ENCODE results near the gene BBS12. TPM values are rescaled to one million over a fixed set of nuclear protein-coding genes. Genes with fewer than 3 reads are reported as not detected.

Gene BBS12
- total RNA-seq, 2 donors from 2014 or later, result 3.0 to 4.4 TPM

DNA sequence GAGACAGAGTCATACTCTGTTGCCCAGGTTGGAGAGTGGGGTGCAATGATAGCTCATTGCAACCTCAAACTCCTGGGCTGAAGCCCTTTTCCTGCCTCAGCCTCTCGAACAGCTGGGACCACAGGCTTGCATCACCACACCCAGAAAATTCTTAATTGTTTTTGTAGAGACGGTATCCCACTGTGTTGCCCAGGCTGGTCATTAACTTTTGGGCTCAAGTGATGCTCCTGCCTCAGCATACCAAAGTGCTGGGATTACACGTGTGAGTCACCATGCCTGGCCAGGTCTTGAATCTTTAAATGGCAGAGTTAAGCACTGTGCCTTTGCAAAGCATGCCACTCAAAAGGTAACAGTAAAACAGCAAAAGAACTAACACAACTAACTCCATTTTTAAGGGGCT lies 28.6 kb upstream of the BBS12 start:
- no peak for DNase-seq
- ATAC-seq (replicated peaks in 1 of 2), result no peak
- Mint-ChIP-seq H3K27me3 (ENCODE audit: low read depth) (no peaks in the 10 kb centered on the region), H3K9me3 (peaks cover 2 to 3% of the 10 kb centered on the region in 2 donors), H3K27ac (no peak overlapping the region), H3K36me3 (ENCODE audit: insufficient read depth in 2 of 2) (peaks cover 18 to 20% of the 10 kb centered on the region in 2 donors), H3K4me1 (ENCODE audit: low read depth) (peaks cover 71% of the 10 kb centered on the region), H3K4me3 (peak overlapping the region in 1 of 2 donors; percentile 65)

DNA sequence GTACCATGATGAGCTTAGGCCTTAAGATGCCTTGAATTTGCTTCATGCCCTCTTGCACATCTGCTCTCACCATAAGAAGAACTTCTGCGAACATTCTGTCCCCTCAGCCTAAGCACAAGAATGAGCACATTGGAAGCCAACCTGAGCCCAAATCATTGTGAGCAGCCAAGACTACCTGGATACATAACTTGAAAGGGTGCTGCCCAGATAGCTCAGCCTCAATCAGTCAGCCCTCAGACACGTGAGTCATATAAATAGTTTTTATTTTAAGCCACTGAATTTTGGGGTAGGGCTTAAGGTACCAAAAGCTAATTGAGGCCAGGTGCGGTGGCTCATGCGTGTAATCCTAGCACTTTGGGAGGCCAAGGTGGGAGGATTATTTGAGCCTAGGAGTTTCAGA lies 27.5 kb upstream of the BBS12 start:
- Mint-ChIP-seq H3K27ac (peak overlapping the region; percentile 92), H3K27me3 (ENCODE audit: low read depth) (no peaks in the 10 kb centered on the region), H3K9me3 (peaks cover 2 to 3% of the 10 kb centered on the region in 2 donors), H3K36me3 (ENCODE audit: insufficient read depth in 2 of 2) (peaks cover 18% of the 10 kb centered on the region in 2 donors), H3K4me1 (ENCODE audit: low read depth) (peaks cover 75% of the 10 kb centered on the region), H3K4me3 (peak overlapping the region; percentile 39 to 65)
- peak in 1 of 2 donors; percentile 28 for DNase-seq
- peak; percentile 54 to 57 for ATAC-seq (replicated peaks in 1 of 2)

DNA sequence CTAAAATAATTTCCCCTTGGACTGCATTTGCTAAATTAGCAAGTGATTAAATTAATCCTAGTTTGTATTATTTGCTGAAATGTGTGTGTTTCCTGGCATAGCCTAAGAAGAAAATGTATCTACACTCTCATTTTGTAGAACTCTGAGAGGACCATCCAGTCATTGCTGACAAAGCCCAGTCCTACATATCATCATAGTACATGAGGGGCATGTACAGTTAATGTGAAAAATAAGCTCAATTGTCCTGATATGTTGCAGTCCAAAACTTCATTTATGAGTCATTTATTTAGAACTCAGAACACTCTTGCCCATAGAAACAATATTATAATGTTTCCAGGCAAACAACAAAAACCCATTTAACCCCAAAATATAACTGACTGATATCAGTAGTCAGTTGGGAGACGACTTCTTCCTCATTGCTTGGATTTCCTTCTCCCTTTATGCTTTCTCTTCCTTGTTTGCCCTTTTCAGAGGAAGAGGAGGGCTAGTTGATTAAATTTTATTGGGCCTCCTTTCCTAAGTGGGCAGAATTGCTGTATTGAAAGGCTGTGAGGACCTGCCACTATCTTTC lies 26.9 kb upstream of the BBS12 start:
- H3K27ac Mint-ChIP-seq, result peak overlapping the region; percentile 92
- no peaks in the 10 kb centered on the region for H3K27me3 Mint-ChIP-seq (ENCODE audit: low read depth)
- peaks cover 75% of the 10 kb centered on the region for H3K4me1 Mint-ChIP-seq (ENCODE audit: low read depth)
- DNase-seq (no peak), ATAC-seq (replicated peaks in 1 of 2) (peak; percentile 61 to 65)
- peaks cover 2 to 3% of the 10 kb centered on the region in 2 donors for H3K9me3 Mint-ChIP-seq
- H3K36me3 Mint-ChIP-seq (ENCODE audit: insufficient read depth in 2 of 2), result peaks cover 16 to 18% of the 10 kb centered on the region in 2 donors
- peak overlapping the region; percentile 62 to 66 for H3K4me3 Mint-ChIP-seq

DNA sequence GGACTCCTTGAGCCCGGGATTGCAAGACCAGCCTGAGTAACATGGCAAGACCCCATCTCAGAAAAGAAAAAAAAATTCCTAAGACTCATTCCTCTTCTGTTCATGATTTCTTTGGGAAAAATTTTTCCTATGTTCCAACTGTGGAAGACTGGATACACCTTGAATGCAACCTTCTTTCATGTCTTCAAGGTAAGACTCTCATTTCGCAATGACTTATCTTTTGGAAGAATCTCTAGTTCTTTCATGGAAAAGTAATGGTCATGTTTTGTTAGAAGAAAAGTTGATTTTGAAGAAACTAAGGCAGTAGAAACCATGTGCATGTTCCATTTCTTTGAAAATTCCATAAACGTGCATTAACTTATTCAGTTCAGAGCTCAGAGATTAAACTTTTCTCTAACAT lies 26.0 kb upstream of the BBS12 start:
- ATAC-seq (replicated peaks in 1 of 2), result no peak
- peak overlapping the region; percentile 62 to 66 for H3K4me3 Mint-ChIP-seq
- H3K27me3 Mint-ChIP-seq (ENCODE audit: low read depth), result no peaks in the 10 kb centered on the region
- peaks cover 2 to 3% of the 10 kb centered on the region in 2 donors for H3K9me3 Mint-ChIP-seq
- H3K36me3 Mint-ChIP-seq (ENCODE audit: insufficient read depth in 2 of 2), result peaks cover 13 to 14% of the 10 kb centered on the region in 2 donors
- DNase-seq, result no peak
- peak overlapping the region; percentile 76 for H3K27ac Mint-ChIP-seq
- H3K4me1 Mint-ChIP-seq (ENCODE audit: low read depth), result peaks cover 75% of the 10 kb centered on the region

DNA sequence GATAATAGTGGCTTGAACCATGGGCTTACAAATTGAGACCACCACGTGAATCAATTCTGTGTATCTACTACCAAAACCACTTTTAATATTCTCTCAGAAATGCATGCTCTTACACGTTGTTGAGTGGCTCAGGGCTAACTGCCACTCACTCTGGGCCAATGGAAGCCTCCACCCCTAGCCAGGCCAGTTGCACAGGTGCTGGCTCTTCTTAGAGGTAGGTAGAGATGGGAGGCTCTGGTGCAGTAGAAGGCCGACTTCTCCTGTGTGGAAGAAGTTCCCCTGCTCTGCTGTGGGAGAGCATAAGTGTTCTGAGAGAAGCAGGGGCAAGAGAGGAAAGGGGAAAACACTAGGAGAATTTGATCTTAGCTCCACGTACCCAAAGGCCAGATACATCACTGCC lies 25.0 kb upstream of the BBS12 start:
- H3K4me1 Mint-ChIP-seq (ENCODE audit: low read depth), result peaks cover 75% of the 10 kb centered on the region
- no peak for DNase-seq
- peak overlapping the region; percentile 76 for H3K4me3 Mint-ChIP-seq
- no peaks in the 10 kb centered on the region for H3K27me3 Mint-ChIP-seq (ENCODE audit: low read depth)
- peaks cover 13 to 14% of the 10 kb centered on the region in 2 donors for H3K36me3 Mint-ChIP-seq (ENCODE audit: insufficient read depth in 2 of 2)
- peaks cover 2 to 3% of the 10 kb centered on the region in 2 donors for H3K9me3 Mint-ChIP-seq
- H3K27ac Mint-ChIP-seq, result peak overlapping the region; percentile 97
- no peak for ATAC-seq (replicated peaks in 1 of 2)

DNA sequence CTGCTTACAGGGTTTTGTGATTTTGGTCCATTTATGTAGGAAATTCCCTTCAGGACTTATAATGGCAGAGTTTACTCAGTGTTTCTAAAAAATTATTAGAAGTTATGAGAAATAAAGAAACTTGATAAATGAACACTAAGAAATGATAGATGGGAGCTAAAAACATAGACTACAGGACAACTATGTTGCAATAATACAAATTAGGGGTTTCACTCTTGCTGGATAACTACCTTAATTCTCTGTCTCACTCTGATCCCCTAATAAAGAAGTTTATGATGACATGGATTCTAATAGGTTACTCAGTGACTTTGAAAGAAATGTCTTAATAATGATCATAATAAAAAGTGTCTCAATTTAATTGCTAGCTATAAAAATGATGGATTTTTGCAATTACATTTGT lies 23.3 kb upstream of the BBS12 start:
- H3K27ac Mint-ChIP-seq, result peak overlapping the region; percentile 53
- ATAC-seq (replicated peaks in 1 of 2), result no peak
- H3K9me3 Mint-ChIP-seq, result peaks cover 2 to 4% of the 10 kb centered on the region in 2 donors
- no peaks in the 10 kb centered on the region for H3K27me3 Mint-ChIP-seq (ENCODE audit: low read depth)
- peaks cover 11 to 16% of the 10 kb centered on the region in 2 donors for H3K36me3 Mint-ChIP-seq (ENCODE audit: insufficient read depth in 2 of 2)
- peaks cover 84% of the 10 kb centered on the region for H3K4me1 Mint-ChIP-seq (ENCODE audit: low read depth)
- no peak for DNase-seq
- H3K4me3 Mint-ChIP-seq, result peak overlapping the region in 1 of 2 donors; percentile 86

DNA sequence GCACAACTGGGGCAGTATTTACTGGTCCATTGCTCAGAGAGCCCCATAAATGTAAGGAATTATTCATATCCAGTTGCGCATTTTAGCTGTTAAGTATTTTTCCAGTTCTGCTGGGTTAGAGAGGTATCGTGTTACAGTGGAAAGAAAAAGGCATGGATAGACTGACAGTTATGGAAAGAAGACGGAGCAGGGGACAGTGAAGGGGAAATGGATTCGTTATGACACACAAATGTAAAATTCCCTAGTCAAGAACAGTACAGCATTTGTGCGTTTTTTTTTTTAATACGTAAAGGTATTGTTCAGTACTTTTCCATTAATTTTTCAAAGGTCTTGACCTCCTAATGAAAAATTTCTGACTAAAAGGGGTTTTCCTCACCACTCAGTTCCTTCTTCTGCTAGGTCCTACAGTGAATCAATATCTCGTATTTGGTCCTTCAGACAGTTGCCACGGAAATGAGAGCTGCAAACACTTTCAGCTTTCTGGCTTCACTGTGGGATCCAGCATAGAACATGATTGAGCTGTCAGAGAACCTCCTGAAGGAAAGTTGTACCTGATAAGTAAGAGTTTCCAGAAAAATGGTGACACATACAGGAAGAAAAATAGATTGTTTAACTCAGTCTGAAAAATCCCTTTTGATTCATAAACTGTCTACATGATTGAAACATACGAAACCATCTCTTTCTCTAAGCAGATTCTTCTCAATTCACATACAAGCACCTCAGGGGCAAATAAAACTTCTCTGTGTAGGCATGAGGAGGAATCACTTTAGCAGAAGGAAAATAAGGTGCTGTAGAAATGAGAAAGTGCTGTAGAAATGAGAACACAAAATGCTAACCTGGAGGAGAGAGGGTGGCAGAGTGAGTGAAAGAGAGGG lies 21.8 kb upstream of the BBS12 start:
- DNase-seq, result peak; percentile 55 to 62
- Mint-ChIP-seq H3K9me3 (peaks cover 0 to 1% of the 10 kb centered on the region in 2 donors), H3K27me3 (ENCODE audit: low read depth) (no peaks in the 10 kb centered on the region), H3K4me1 (ENCODE audit: low read depth) (peaks cover 81% of the 10 kb centered on the region), H3K27ac (peak overlapping the region; percentile 97), H3K36me3 (ENCODE audit: insufficient read depth in 2 of 2) (peaks cover 7 to 10% of the 10 kb centered on the region in 2 donors), H3K4me3 (peak overlapping the region; percentile 63 to 86)
- peak; percentile 88 to 91 for ATAC-seq (replicated peaks in 1 of 2)

DNA sequence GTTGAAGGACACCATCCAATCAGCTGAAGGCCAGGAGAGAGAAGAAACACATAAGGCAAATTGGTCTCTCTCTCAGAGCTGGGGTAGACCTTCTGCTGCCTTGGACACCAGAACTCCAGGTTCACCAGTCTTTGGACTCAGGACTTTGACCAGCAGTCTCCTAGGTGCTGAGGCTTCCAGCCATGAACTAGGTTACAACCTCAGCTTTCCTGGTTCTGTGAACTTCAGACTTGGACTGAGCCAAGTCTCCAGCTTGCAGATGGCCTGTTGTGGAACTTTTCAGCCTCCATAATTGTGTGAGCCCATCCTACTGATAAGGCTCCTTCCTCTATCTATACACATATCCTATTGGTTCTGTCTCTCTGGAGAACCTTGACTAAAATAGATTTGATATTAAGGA lies 20.6 kb upstream of the BBS12 start:
- ATAC-seq (replicated peaks in 1 of 2) (no peak), DNase-seq (no peak)
- Mint-ChIP-seq H3K4me3 (peak overlapping the region; percentile 43 to 86), H3K9me3 (peaks cover 0 to 1% of the 10 kb centered on the region in 2 donors), H3K36me3 (ENCODE audit: insufficient read depth in 2 of 2) (peaks cover 7% of the 10 kb centered on the region in 2 donors), H3K27me3 (ENCODE audit: low read depth) (no peaks in the 10 kb centered on the region), H3K27ac (peak overlapping the region; percentile 97), H3K4me1 (ENCODE audit: low read depth) (peaks cover 78% of the 10 kb centered on the region)

DNA sequence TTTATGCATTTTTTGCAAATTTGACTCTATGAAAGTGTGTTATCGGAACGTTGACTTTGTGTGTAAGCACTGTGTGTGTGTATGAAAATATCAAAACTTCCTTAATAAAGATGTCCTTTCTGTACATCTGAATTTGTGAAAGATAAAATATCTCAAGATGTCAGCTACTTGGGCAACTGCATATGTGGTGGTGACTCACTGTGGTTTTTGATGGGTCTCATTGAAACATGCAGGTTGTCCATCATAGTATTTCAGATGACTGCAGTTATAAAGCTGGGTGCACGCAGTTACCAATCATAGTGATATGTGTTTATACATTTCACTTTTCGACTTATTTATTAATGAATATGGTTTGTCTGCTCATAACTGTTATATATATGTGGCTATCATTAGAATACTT lies 19.7 kb upstream of the BBS12 start:
- peak overlapping the region; percentile 48 to 86 for H3K4me3 Mint-ChIP-seq
- peaks cover 79% of the 10 kb centered on the region for H3K4me1 Mint-ChIP-seq (ENCODE audit: low read depth)
- no peaks in the 10 kb centered on the region for H3K27me3 Mint-ChIP-seq (ENCODE audit: low read depth)
- peaks cover 0 to 1% of the 10 kb centered on the region in 2 donors for H3K9me3 Mint-ChIP-seq
- H3K27ac Mint-ChIP-seq, result peak overlapping the region; percentile 97
- peak; percentile 37 to 42 for ATAC-seq (replicated peaks in 1 of 2)
- peaks cover 4 to 6% of the 10 kb centered on the region in 2 donors for H3K36me3 Mint-ChIP-seq (ENCODE audit: insufficient read depth in 2 of 2)
- peak in 1 of 2 donors; percentile 48 for DNase-seq

DNA sequence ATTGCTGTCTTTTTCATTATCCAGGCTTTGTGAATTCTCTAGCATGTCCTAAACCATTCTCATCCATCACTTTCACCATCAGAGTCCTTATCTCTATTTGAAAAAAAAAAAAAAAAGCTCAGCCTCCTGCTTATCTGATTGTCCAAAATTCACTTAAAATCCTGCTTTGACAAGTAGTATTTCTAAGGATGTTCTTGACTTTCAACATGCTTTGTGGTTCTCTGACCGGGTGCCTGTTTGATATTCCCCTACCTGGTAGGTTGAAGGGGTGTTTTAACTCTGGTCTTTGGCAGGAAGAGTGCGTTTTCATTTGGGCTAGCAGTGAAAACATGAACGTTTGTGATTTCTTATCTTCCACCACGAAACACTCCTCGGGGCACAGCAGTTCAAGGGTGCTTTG lies 17.3 kb upstream of the BBS12 start:
- Mint-ChIP-seq H3K4me3 (peak overlapping the region; percentile 25 to 78), H3K9me3 (peaks cover 0 to 1% of the 10 kb centered on the region in 2 donors), H3K27ac (peak overlapping the region; percentile 87), H3K27me3 (ENCODE audit: low read depth) (no peaks in the 10 kb centered on the region), H3K4me1 (ENCODE audit: low read depth) (peaks cover 64% of the 10 kb centered on the region), H3K36me3 (ENCODE audit: insufficient read depth in 2 of 2) (peaks cover 2 to 4% of the 10 kb centered on the region in 2 donors)
- DNase-seq (no peak), ATAC-seq (replicated peaks in 1 of 2) (no peak)

DNA sequence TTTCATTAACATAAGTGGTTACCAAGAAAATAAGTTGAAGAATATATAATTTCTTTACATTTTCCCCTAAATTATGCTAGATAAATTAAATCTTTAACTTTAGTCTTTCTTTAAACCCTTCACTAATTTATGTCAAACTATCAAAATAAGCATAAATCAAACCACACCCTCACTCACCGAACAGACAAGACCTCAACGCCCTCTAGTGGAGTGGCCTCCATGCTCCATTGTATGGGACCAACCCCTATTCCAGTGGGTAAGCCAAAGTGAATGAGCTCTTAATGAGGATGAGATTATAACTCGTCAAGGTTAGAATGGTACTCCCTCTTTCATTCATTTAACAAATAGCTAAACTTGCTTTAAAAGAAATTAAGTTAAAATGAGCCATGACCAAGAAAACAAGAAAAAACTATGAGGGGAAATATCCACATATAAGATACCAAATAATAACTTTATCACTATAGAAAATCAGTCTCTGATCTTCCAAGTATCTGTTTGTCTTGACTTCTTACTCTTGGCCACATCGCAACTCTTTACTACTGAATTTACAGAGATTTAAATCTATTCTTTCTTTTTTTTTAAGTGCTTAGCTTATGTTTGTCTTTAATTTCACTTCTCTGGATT lies 15.6 kb upstream of the BBS12 start:
- Mint-ChIP-seq H3K4me1 (ENCODE audit: low read depth) (peaks cover 47% of the 10 kb centered on the region), H3K4me3 (peak overlapping the region in 1 of 2 donors; percentile 2), H3K9me3 (peaks cover 0 to 1% of the 10 kb centered on the region in 2 donors), H3K27ac (peak overlapping the region; percentile 5), H3K27me3 (ENCODE audit: low read depth) (no peaks in the 10 kb centered on the region), H3K36me3 (ENCODE audit: insufficient read depth in 2 of 2) (peaks cover 2% of the 10 kb centered on the region in 2 donors)
- ATAC-seq (replicated peaks in 1 of 2) (peak; percentile 81 to 83), DNase-seq (peak; percentile 78 to 82)

DNA sequence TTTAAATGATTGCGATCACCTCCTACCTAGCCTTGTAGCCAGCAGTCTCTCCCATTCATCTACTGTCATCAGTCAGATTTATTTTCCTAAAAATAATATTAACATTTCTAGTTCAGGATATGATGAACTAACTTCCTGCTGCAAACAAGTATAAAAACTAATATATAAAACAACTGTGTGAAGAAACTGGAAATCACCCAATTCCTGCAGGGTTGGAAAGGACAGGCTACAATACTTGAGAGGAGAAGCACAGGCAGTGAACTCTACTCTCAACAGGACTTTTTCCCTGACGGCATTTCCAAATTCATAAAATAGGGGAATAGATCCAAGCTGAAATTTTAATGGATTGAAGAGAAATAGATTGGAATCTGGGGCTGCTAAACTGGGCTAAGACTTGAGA lies 14.2 kb upstream of the BBS12 start:
- Mint-ChIP-seq H3K27me3 (ENCODE audit: low read depth) (peaks cover 1% of the 10 kb centered on the region), H3K4me1 (ENCODE audit: low read depth) (peaks cover 34% of the 10 kb centered on the region), H3K36me3 (ENCODE audit: insufficient read depth in 2 of 2) (peaks cover 0 to 2% of the 10 kb centered on the region in 2 donors), H3K27ac (no peak overlapping the region), H3K9me3 (no peaks in the 10 kb centered on the region), H3K4me3 (no peak overlapping the region)
- ATAC-seq (replicated peaks in 1 of 2) (no peak), DNase-seq (no peak)

DNA sequence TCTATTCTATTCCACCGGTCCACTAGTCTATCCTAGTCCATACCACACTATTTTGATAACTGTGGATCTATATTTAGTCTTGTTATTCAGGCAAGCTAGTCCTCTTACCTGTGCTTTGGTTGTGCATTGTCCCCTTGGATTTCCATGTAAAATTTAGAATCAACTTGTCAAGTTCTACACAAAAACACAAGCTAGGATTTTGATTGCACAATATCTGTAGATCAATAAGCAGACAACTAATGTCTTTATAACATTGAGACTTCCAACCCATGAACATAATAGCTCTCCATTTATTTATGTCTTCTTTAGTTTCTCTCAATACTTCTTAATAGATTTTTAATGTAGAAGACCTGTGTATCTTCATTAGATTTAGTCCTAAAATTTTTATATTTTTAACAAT lies 10.2 kb upstream of the BBS12 start:
- Mint-ChIP-seq H3K4me1 (ENCODE audit: low read depth) (peaks cover 3% of the 10 kb centered on the region), H3K36me3 (ENCODE audit: insufficient read depth in 2 of 2) (no peaks in the 10 kb centered on the region), H3K4me3 (no peak overlapping the region), H3K27me3 (ENCODE audit: low read depth) (peaks cover 17% of the 10 kb centered on the region), H3K27ac (no peak overlapping the region), H3K9me3 (no peaks in the 10 kb centered on the region)
- DNase-seq (no peak), ATAC-seq (replicated peaks in 1 of 2) (no peak)
